Measurements from ENCODE around the gene SOWAHD.
"Not testable (repeated sequence)": the region's sequence is repeated elsewhere in the genome, so short reads cannot be mapped to it uniquely, and the experiment has no call there.

The SOWAHD gene

DNA sequence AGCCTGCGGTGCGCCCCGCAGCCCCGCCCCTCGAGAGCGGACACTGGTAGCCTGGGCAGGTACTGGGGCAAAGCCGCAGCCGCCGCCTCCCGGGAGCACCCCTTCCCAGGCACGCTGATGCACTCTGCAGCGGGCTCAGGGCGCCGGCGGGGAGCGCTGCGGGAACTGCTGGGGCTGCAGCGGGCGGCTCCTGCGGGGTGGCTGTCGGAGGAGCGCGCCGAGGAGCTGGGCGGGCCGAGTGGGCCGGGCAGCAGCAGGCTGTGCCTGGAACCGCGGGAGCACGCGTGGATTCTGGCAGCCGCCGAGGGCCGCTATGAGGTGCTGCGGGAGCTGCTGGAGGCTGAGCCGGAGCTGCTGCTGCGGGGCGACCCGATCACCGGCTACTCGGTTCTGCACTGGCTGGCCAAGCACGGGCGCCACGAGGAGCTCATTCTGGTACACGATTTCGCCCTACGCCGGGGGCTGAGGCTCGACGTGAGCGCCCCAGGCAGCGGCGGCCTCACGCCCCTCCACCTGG lies 401 bp downstream of the SOWAHD start:
- no peak for DNase-seq (ENCODE audit: low spot score)

DNA sequence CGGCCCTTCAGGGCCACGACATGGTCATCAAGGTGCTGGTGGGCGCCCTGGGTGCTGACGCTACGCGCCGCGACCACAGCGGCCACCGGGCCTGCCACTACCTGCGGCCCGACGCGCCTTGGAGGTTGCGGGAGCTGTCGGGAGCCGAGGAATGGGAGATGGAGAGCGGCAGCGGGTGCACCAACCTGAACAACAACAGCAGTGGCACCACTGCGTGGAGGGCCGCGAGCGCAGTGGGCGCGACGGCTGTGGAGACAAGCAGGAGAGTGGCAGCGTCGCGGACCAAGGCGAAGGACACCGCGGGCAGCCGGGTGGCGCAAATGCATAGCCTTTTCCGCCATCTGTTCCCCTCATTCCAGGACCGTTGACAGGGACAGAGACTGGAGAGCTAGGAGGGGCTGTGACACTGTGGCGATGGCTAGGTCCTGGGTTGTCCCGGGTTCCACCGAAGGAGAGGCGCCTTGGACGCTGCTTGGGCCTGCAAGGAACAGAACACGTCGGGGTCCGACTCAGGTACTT lies 919 bp downstream of the SOWAHD start:
- no peak for DNase-seq (ENCODE audit: low spot score)

GRCh38 chrX:119760026-119760877 lies 1.9 kb downstream of the SOWAHD start:
- DNase-seq (ENCODE audit: low spot score) = no peak

DNA sequence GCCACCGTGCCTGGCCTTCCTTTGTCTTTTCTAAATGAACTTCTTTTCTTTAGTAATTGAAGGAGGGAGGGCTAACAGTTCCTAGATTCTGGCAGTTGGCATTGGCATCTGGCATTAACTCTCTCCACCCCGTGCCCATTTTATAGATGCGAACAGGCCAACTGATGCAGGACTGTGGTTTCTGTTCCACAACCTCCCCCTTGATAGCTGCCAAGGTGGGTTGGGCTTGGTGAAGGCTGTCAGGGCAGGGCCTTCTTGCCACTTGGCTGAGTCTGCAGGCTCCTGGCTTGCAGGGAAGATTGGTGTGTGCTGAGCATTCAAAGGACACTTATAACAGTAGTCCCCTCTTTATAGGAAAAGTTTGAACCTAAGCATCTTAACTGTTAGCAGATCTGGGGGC lies 4.3 kb downstream of the SOWAHD start:
- DNase-seq (ENCODE audit: low spot score) = no peak

DNA sequence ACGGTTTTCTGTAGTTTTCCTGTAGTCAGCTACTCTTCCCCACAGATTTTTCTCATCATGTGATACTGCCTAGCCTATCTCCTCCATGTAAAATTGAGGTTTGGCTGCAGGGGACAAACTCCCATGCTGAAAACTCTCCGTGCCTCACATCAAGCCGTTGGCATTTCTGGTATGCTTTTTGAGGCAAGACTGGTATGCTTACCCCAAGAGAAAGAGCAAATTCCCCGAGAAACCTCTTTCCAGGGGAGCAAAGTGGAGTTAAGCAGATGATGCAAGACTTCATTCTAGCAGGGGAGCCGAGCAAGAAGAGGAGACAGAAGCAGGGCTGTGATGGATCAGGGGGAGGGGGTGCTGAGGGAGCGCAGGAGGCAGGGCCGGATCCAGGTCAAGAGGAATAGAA lies 4.8 kb downstream of the SOWAHD start:
- no peak for DNase-seq (ENCODE audit: low spot score)

DNA sequence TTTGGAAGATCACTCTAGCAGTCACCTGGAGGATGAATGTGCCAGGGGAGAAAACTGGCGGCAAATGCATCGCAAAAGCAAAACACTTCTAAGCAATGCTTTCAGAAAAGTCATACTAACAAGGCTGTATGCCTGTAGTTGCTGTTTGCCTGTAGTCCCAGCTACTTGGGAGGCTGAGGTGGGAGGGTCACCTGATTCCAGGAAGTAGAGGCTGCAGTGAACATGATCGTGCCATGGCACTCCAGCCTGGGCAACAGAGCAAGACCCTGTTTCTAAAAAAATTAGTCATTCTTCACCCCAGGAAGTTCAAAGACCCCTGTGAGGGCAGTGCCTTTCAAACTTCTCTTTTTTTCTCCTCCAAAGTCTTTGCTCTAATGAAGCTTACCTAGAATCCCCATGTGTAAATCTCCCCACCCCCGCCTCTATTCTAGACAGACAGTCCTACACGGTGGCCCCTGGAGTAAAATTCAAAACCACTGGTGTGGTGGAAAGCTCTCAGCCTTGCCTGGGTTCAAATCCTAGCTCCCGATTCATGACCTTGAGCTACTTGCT lies 5.5 kb downstream of the SOWAHD start:
- no peak for DNase-seq (ENCODE audit: low spot score)

DNA sequence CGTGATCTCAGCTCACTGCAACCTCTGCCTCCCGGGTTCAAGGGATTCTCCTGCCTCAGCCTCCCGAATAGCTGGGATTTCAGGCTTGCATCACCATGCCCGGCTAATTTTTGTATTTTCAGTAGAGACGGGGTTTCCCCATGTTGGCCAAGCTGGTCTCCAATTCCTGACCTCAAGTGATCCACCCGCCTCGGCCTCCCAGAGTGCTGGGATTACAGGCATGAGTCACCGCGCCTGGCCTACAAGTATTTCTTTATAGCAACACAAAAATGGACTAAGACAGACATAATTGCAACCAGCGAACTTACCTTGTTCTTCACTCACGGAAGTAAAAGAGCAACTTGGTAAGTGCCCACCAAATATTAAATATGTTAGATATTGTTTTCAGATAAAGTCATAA lies 10.0 kb downstream of the SOWAHD start:
- DNase-seq (ENCODE audit: low spot score) = not testable (repeated sequence)

GRCh38 chrX:119769388-119769787 lies 11.0 kb downstream of the SOWAHD start:
- DNase-seq (ENCODE audit: low spot score) = not testable (repeated sequence)

GRCh38 chrX:119775517-119776238 lies 17.3 kb downstream of the SOWAHD start:
- no peak for DNase-seq (ENCODE audit: low spot score)

DNA sequence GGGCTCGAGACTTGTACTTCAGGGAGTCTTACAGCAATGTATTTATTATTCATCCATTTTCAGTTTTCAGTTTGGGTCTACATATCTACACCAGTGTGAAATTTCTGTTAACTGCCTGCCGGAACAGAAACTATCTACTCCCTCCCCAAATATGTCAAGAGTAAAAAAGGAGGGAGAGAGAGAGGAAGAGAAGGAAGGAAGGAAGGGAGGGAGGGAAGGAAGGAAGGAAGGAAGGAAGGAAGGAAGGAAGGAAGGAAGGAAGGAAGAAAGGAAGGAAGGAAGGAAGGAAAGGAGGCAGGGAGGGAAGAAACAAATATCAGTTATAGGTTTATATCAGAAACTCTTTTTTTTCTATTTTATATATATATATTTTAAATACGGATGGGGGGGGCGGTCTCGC lies 20.4 kb downstream of the SOWAHD start:
- no peak for DNase-seq (ENCODE audit: low spot score)

DNA sequence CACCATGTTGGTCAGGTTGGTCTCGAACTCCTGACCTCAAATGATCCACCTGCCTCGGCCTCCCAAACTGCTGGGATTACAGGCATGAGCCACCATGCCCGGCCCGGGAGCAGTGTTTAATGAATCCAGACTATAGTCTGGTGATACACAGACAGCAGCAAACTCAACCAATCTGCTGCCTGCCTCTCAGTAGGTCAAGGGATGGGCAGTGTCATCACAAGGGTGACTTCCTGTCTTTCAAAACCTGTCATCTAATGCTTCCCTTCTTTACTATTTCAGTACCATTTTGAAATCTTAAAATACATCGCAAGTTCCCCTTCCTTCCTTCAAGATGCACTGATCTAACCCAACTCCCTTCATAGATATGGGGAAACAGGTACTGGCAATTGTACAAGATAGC lies 24.6 kb downstream of the SOWAHD start:
- no peak for DNase-seq (ENCODE audit: low spot score)

- DNase-seq (ENCODE audit: low spot score) = no peak
These were observed 26.5 kb downstream of the SOWAHD start for GRCh38 chrX:119784747-119785446.

GRCh38 chrX:119790977-119791436 lies 32.6 kb downstream of the SOWAHD start:
- DNase-seq (ENCODE audit: low spot score) = peak; percentile 13

DNA sequence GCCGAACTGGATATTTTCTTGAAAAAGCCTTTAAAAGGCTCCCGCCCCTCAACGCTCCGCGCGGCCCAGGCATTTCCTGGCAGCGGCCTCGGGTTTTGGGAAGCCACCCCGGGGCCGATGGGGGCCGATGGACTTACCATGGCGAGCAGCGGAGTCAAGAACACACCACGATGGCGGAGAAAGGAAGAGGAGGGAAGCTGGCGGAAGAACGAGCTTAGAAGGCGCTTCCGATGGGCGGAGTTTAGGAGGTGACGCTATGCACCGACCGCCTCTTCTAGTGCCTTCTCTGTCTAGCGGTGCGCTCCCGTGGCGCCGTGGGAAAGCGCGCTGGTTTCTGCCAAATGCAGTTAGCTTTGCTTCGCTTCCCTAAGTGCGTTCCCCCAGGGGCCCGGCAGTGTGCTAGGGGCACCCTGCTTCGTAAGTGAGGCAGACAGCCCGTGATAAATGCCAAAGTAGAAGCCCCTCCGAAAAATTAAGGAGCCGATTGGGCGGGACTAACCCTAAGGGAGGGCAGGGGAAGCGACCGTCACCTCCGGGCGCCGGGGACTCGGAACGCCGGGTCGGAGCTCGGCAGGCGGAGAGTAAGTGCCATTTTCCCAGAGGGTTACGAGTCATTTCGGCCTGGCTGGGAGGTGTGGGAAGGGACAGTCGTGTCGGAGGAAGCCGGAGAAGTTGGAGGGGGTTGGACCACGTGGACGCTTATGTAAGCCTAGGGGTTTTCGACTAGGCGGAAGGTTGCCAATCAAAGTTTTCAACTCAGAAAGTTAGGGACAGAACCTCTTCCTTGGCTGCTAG lies 33.2 kb downstream of the SOWAHD start, which contains the start of gene RPL39:
Gene RPL39, minus strand, starts transcription at position 194 of the 795 bp plus-strand sequence. Its CDS starts 54 bp downstream, at position 140.
- DNase-seq (ENCODE audit: low spot score) = peak; percentile 61

DNA sequence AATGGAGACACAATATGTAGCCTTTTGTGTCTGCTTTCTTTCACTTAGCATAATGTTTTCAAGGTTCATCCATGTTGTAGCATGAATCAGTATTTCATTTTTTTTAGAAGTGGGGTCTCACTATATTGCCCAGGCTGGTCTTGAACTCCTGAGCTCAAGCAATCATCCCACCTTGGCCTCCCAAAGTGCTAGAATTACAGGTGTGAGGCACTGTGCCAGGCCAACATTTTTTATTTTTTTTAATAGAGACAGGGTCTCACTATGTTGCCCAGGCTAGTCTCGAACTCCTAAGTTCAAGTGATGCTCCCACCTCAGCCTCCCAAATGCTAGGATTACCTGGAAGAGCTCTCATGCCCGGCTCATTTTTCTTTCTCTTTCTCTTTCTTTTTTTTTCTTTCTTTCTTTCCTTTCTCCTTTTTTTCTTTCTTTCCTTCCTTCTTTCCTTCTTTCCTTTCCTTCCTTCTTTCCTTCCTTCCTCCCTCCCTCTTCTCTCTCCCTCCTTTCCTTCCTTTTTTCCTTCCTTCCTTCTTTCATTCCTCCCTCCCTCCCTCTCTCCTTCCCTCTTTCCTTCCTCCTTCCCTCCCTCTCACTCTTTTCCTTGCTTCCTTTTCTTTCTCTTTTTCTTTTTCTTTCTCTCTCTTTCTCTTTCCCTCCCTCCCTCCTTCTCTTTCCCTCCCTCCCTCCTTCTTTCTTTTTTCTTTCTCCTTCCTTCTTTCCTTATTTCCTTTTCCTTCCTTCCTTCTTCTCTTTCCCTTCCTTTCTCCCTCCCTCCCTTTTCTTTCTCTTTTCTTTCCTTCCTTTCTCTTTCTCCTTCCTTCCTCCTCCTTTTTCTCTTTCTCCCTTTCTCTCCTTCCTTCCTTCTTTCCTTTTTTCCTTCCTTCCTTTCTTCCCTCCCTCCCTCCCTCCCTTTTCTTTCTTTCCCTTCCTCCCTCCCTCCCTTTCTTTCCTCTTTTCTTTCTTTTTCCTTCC lies 43.1 kb downstream of the SOWAHD start:
- DNase-seq (ENCODE audit: low spot score) = no peak

DNA sequence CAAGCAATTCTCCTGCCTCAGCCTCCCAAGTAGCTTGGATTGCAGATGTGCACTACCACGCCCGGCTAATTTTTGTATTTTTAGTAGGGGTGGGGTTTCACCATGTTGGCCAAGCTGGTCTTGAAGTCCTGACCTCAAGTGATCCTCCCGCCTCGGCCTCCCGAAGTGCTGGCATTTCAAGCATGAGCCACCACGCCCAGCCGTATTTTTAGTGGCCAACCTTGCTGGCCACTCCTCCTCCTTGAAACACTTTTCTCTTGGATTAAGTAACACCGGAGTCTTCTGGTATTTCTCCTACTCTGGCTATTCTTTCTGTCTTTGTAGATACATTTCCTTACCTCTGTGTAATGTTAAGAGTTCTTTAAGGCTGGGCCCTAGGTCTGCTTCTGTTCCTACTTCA lies 44.2 kb downstream of the SOWAHD start:
- DNase-seq (ENCODE audit: low spot score) = no peak

- DNase-seq (ENCODE audit: low spot score) = not testable (repeated sequence)
These were observed 50.1 kb downstream of the SOWAHD start for GRCh38 chrX:119808461-119808860.

- DNase-seq (ENCODE audit: low spot score) = no peak
These were observed 50.8 kb downstream of the SOWAHD start for GRCh38 chrX:119809185-119809666.
